Upper lobe of left lung (tissue), 6 donors: ENCODE measurements around the gene LAMA3. TPM values are rescaled to one million over a fixed set of nuclear protein-coding genes. Genes with fewer than 3 reads are reported as not detected.

Source experiments
- ATAC-seq, 2 donors: fragments of 200-7000 bp; cut with Tn5 transposase; one replicate each; pipeline ENCODE4 v1.9.1; 2022; ENCODE audit warnings: mild to moderate bottlenecking in 2 of 2, moderate library complexity in 2 of 2; ENCODE audit not compliant: low FRiP score in 2 of 2
- DNase-seq, 2 donors: peaks; one replicate each; pipeline ENCODE4 v3.0.0-alpha.2; 2019 to 2020
- H3K27ac ChIP-seq, 4 donors: fragments of 200-600 bp; sonication (generic); one replicate each; pipeline ENCODE4 v1.5.1; 2016 to 2019
- H3K27me3 ChIP-seq, 4 donors: fragments of 200-600 bp; sonication (generic); one replicate each; pipeline ENCODE4 v1.5.1; 2017 to 2019
- H3K36me3 ChIP-seq, 4 donors: fragments of 200-600 bp; sonication (generic); one replicate each; pipeline ENCODE4 v1.5.1; 2016 to 2019
- H3K4me1 ChIP-seq, 4 donors: fragments of 200-600 bp; sonication (generic); one replicate each; pipeline ENCODE4 v1.5.1; 2018 to 2019
- H3K4me3 ChIP-seq, 4 donors: fragments of 200-600 bp; sonication (generic); one replicate each; pipeline ENCODE4 v1.5.1; 2017 to 2019; ENCODE audit warnings: mild to moderate bottlenecking in 2 of 4, moderate library complexity in 1 of 4
- H3K9me3 ChIP-seq, 4 donors: fragments of 200-600 bp; sonication (generic); one replicate each; pipeline ENCODE4 v1.5.1; 2018 to 2019
- CTCF ChIP-seq, 6 experiments: fragments of 450-650 bp in 4 of 6; fragments of 200-600 bp in 2 of 6; sonication (generic) in 2 of 6; IDR thresholded peaks; one replicate each; pipeline ENCODE4 v1.5.1; 2016 to 2019; ENCODE audit warnings: antibody characterized with exemption in 6 of 6
- EP300 ChIP-seq, 4 donors: sonication (generic); formaldehyde crosslinking; IDR thresholded peaks; one replicate each; pipeline ENCODE4 v1.5.1; 2017; ENCODE audit warnings: antibody characterized with exemption in 4 of 4, control low read depth in 2 of 4
- POLR2A ChIP-seq, 4 donors: fragments of 450-650 bp; IDR thresholded peaks; one replicate each; pipeline ENCODE4 v1.5.1; 2016 to 2017; ENCODE audit warnings: antibody characterized with exemption in 4 of 4, mild to moderate bottlenecking in 2 of 4
- POLR2AphosphoS5 ChIP-seq, 2 donors: sonication (generic); formaldehyde crosslinking; IDR thresholded peaks; one replicate each; pipeline ENCODE4 v1.5.1; 2017; ENCODE audit warnings: antibody characterized with exemption in 2 of 2
- WGBS, 2 donors: methylation state at CpG; one replicate each; pipeline ENCODE4 v1.1.5; 2017 to 2018; 5-methylcytosine and 5-hydroxymethylcytosine counted together
- total RNA-seq, 6 donors: library from RNA; depleted of rRNA in 4 of 6; stranded (reverse); fragments of >200 nt in 4 of 6; gene quantifications; one replicate each; pipeline versions ENCODE4 v1.1.0 to v1.2.1, GENCODE V29; 2016 to 2021
- donor health status: DM: no; HTN: no; CAD: no; lungs with moderate emphysema.
- donor health status: DM: no; HTN: yes; CAD: no; lungs with severe emphysema.

The LAMA3 gene
- total RNA-seq, 6 donors from 2014 or later: 88.2 to 202 (median 141) TPM

GRCh38 chr18:23812546-23813440 lies 123.5 kb downstream of the LAMA3 start:
- TF ChIP-seq CTCF (IDR thresholded peaks at IDR 0.05) (peak in 5 of 6 experiments; percentile 16 to 54 (median 39)), POLR2A (IDR thresholded peaks at IDR 0.05) (no peak)
- DNase-seq: no peak
- Histone ChIP-seq H3K4me3 (no peak overlapping the region), H3K27ac (no peak overlapping the region), H3K36me3 (no peaks in the 10 kb centered on the region), H3K9me3 (no peaks in the 10 kb centered on the region), H3K4me1 (peaks cover 0 to 8% (median 3%) of the 10 kb centered on the region in 4 donors), H3K27me3 (no peaks in the 10 kb centered on the region)
- WGBS, 2 donors: 37 to 40% methylated on average over 4 of the region's 4 CpGs
- peak in 1 of 2 donors; percentile 48 for ATAC-seq

GRCh38 chr18:23814991-23815614 lies 125.8 kb downstream of the LAMA3 start:
- Histone ChIP-seq H3K4me1 (peaks cover 0 to 8% (median 3%) of the 10 kb centered on the region in 4 donors), H3K27me3 (no peaks in the 10 kb centered on the region), H3K36me3 (no peaks in the 10 kb centered on the region), H3K27ac (no peak overlapping the region), H3K4me3 (no peak overlapping the region), H3K9me3 (no peaks in the 10 kb centered on the region)
- ATAC-seq (no peak), DNase-seq (no peak)
- TF ChIP-seq EP300 (IDR thresholded peaks at IDR 0.05): no peak
- no peak for TF ChIP-seq CTCF (IDR thresholded peaks at IDR 0.05)
- TF ChIP-seq POLR2AphosphoS5 (IDR thresholded peaks at IDR 0.05): no peak
- TF ChIP-seq POLR2A (IDR thresholded peaks at IDR 0.05): no peak
- 69 to 84% methylated on average over 7 of the region's 7 CpGs for WGBS, 2 donors

GRCh38 chr18:23816021-23816420 lies 126.8 kb downstream of the LAMA3 start:
- peaks cover 0 to 8% (median 3%) of the 10 kb centered on the region in 4 donors for H3K4me1 ChIP-seq
- H3K27ac ChIP-seq: peak overlapping the region in 1 of 4 donors; percentile 40
- H3K27me3 ChIP-seq: no peaks in the 10 kb centered on the region
- no peak for DNase-seq
- no peak overlapping the region for H3K4me3 ChIP-seq
- ATAC-seq: no peak
- no peaks in the 10 kb centered on the region for H3K36me3 ChIP-seq
- TF ChIP-seq EP300 (IDR thresholded peaks at IDR 0.05) (no peak), POLR2AphosphoS5 (IDR thresholded peaks at IDR 0.05) (no peak), POLR2A (IDR thresholded peaks at IDR 0.05) (no peak), CTCF (IDR thresholded peaks at IDR 0.05) (no peak)
- no peaks in the 10 kb centered on the region for H3K9me3 ChIP-seq
- WGBS, 2 donors: 93 to 97% methylated on average over 6 of the region's 6 CpGs

- no peak overlapping the region for H3K4me3 ChIP-seq
- TF ChIP-seq EP300 (IDR thresholded peaks at IDR 0.05) (peak in 1 of 4 donors; percentile 21), POLR2AphosphoS5 (IDR thresholded peaks at IDR 0.05) (no peak)
These were observed 127.5 kb downstream of the LAMA3 start for GRCh38 chr18:23816740-23817139.

GRCh38 chr18:23819001-23819400 lies 129.7 kb downstream of the LAMA3 start:
- DNase-seq (no peak), ATAC-seq (no peak)
- WGBS, 2 donors: 68 to 76% methylated on average over 1 of the region's 1 CpG
- Histone ChIP-seq H3K4me1 (peaks cover 0 to 8% (median 3%) of the 10 kb centered on the region in 4 donors), H3K36me3 (no peaks in the 10 kb centered on the region), H3K27ac (no peak overlapping the region), H3K9me3 (no peaks in the 10 kb centered on the region), H3K4me3 (no peak overlapping the region), H3K27me3 (no peaks in the 10 kb centered on the region)
- TF ChIP-seq EP300 (IDR thresholded peaks at IDR 0.05): no peak
- no peak for TF ChIP-seq POLR2AphosphoS5 (IDR thresholded peaks at IDR 0.05)
- no peak for TF ChIP-seq POLR2A (IDR thresholded peaks at IDR 0.05)
- no peak for TF ChIP-seq CTCF (IDR thresholded peaks at IDR 0.05)

More at GRCh38 chr18:23816740-23817139, 127.5 kb downstream of the LAMA3 start:
- ATAC-seq (peak in 1 of 2 donors; percentile 85), DNase-seq (peak in 1 of 2 donors; percentile 70)
- no peaks in the 10 kb centered on the region for H3K36me3 ChIP-seq
- WGBS, 2 donors: 64 to 74% methylated on average over 4 of the region's 4 CpGs
- peak overlapping the region in 1 of 4 donors; percentile 40 for H3K27ac ChIP-seq
- H3K4me1 ChIP-seq: peaks cover 0 to 8% (median 3%) of the 10 kb centered on the region in 4 donors
- no peaks in the 10 kb centered on the region for H3K9me3 ChIP-seq
- no peaks in the 10 kb centered on the region for H3K27me3 ChIP-seq
